Measurements from ENCODE around the gene ZFP14.
"Not testable (repeated sequence)": the region's sequence is repeated elsewhere in the genome, so short reads cannot be mapped to it uniquely, and the experiment has no call there.

The ZFP14 gene

DNA sequence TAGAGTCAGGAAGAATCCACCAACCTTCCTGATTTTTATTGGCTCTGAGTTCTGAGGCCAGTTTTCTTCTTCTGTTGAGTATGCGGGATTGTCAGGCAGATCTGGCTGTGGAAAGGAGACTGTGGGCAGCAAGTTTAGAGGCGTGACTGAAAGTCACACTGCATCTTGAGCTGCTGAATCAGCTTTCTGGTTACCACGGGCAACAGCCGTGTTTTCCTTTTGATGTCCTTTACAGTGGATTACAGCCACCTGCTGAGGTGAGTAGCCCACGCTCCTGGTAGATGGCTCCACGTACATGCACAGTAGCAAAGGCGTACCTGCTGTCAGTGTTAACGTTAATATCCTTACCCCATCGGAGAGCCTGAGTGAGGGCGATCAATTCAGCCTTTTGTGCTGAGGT is 52.4 kb downstream of the ZFP14 start:
- H3K27me3 ChIP-seq (ENCODE audit: insufficient read depth, low read length); H3K9ac ChIP-seq (ENCODE audit: low read depth, low read length); H3K4me1 ChIP-seq (ENCODE audit: insufficient read depth, low read length); H3K4me3 ChIP-seq (ENCODE audit: low read length); H3K27ac ChIP-seq (ENCODE audit: low read length): not testable (repeated sequence)
- Histone ChIP-seq H3K36me3 (ENCODE audit: insufficient read depth, low read depth, low read length) (peaks cover 70% of the 10 kb centered on the region), H3K9me3 (ENCODE audit: insufficient read depth, low read depth, low read length) (peaks cover 51% of the 10 kb centered on the region)

DNA sequence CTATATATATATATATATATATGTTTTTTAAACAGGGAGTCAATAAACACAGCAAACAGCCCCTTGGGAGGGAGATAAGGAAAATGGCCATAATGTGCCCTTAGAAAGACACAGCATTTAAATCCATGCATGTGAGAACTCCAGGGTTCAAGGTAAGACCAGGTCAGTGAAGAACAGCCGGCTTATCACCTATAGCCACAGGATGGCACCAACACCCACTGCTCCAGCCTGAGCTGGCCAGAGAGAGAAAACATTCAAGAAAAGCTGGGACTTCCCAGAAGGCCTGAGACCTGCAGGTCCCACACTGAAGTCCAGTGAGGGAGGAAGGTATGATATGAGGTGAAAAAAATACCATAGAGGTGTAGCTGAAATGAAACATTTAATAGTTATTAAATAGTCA is 63.8 kb downstream of the ZFP14 start:
- not testable (repeated sequence) for H3K9me3 ChIP-seq (ENCODE audit: insufficient read depth, low read depth, low read length); H3K4me3 ChIP-seq (ENCODE audit: low read length)

GRCh38 chr19:36314053-36314452 is 64.9 kb downstream of the ZFP14 start:
- H3K4me1 ChIP-seq (ENCODE audit: insufficient read depth, low read length); H3K27me3 ChIP-seq (ENCODE audit: insufficient read depth, low read length); H3K36me3 ChIP-seq (ENCODE audit: insufficient read depth, low read depth, low read length); H3K4me3 ChIP-seq (ENCODE audit: low read length); H3K9me3 ChIP-seq (ENCODE audit: insufficient read depth, low read depth, low read length); H3K27ac ChIP-seq (ENCODE audit: low read length); H3K9ac ChIP-seq (ENCODE audit: low read depth, low read length): not testable (repeated sequence)

More for the DNA sequence above, 63.8 kb downstream of the ZFP14 start:
- not testable (repeated sequence) for H3K36me3 ChIP-seq (ENCODE audit: insufficient read depth, low read depth, low read length); H3K27me3 ChIP-seq (ENCODE audit: insufficient read depth, low read length); H3K4me1 ChIP-seq (ENCODE audit: insufficient read depth, low read length); H3K9ac ChIP-seq (ENCODE audit: low read depth, low read length); H3K27ac ChIP-seq (ENCODE audit: low read length)

GRCh38 chr19:36311098-36311760 is 67.8 kb downstream of the ZFP14 start:
- not testable (repeated sequence) for H3K27ac ChIP-seq (ENCODE audit: low read length)

DNA sequence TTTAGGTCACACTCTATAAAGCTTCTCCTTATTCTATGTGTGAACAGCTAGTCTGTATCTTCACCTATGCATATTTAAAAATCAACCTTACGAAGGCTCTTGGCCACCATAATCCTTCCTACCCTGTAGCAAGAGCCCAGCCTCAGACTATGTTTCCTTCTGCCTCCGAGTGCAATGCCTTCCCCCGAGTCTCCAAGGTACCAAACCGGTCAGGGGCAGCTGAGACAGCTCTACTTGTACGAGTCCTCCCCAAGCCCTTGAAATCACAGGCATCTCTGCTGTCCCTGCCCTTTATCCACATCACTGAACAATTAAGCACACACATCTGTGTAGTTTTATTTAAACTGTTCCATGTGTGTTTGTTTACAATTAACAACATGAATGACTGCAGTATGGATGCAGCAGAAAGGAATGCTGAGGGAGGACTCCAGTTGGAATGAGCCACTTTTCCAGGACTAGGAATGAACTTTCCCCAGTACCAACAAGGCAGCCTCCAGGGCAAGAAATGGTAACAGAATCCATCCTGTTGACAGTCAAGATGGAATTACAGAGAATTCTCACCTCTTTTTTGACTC is 68.5 kb downstream of the ZFP14 start:
- H3K4me1 ChIP-seq (ENCODE audit: insufficient read depth, low read length); H3K9ac ChIP-seq (ENCODE audit: low read depth, low read length); H3K4me3 ChIP-seq (ENCODE audit: low read length); H3K36me3 ChIP-seq (ENCODE audit: insufficient read depth, low read depth, low read length); H3K27ac ChIP-seq (ENCODE audit: low read length); H3K9me3 ChIP-seq (ENCODE audit: insufficient read depth, low read depth, low read length); H3K27me3 ChIP-seq (ENCODE audit: insufficient read depth, low read length): not testable (repeated sequence)

More at GRCh38 chr19:36311098-36311760, 67.8 kb downstream of the ZFP14 start:
- H3K36me3 ChIP-seq (ENCODE audit: insufficient read depth, low read depth, low read length); H3K4me3 ChIP-seq (ENCODE audit: low read length); H3K9ac ChIP-seq (ENCODE audit: low read depth, low read length); H3K4me1 ChIP-seq (ENCODE audit: insufficient read depth, low read length); H3K27me3 ChIP-seq (ENCODE audit: insufficient read depth, low read length); H3K9me3 ChIP-seq (ENCODE audit: insufficient read depth, low read depth, low read length): not testable (repeated sequence)

DNA sequence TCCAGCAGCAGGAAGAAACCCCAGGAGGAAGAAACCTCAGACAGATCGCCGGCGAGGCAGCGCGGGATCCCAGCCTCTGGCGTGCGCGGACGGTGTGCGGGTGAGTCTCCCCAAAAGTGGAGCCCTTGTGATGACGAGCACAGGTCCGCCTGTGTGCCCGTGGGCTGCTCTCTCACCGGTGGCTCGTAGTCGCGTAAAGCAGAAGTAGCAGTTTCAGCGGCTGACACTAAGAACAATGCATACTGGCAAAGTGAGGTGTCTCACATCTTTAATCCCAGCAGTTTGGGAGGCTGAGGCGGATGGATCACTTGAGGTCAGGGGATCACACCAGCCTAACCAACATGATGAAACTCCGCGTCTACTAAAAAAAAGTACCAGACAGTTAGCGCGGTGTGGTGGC is 69.2 kb downstream of the ZFP14 start:
- not testable (repeated sequence) for H3K36me3 ChIP-seq (ENCODE audit: insufficient read depth, low read depth, low read length); H3K27me3 ChIP-seq (ENCODE audit: insufficient read depth, low read length); H3K4me1 ChIP-seq (ENCODE audit: insufficient read depth, low read length); H3K4me3 ChIP-seq (ENCODE audit: low read length); H3K27ac ChIP-seq (ENCODE audit: low read length); H3K9ac ChIP-seq (ENCODE audit: low read depth, low read length); H3K9me3 ChIP-seq (ENCODE audit: insufficient read depth, low read depth, low read length)

DNA sequence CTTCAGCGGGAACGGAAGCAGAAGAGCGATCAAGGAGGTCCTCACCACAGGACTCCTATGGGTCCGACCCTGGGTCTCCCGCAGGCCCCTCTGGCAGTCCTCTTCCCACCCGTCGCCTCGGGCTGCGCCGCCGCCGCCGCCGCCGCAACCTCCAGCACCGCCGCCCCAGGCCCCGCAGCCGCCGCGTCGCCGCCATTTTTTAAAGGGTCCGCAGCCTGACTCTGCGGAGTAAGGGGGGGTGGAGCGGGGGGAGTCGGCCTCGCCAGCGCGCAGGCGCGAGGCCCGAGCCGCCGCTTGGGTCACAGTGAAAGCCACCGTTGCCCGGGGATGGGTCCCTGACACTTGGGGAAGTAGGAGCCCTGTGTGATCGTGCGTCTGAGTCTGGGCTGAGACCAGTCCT is 69.7 kb downstream of the ZFP14 start:
- H3K9me3 ChIP-seq (ENCODE audit: insufficient read depth, low read depth, low read length); H3K36me3 ChIP-seq (ENCODE audit: insufficient read depth, low read depth, low read length); H3K4me3 ChIP-seq (ENCODE audit: low read length); H3K9ac ChIP-seq (ENCODE audit: low read depth, low read length); H3K27ac ChIP-seq (ENCODE audit: low read length); H3K4me1 ChIP-seq (ENCODE audit: insufficient read depth, low read length); H3K27me3 ChIP-seq (ENCODE audit: insufficient read depth, low read length): not testable (repeated sequence)

- not testable (repeated sequence) for H3K9me3 ChIP-seq (ENCODE audit: insufficient read depth, low read depth, low read length); H3K36me3 ChIP-seq (ENCODE audit: insufficient read depth, low read depth, low read length); H3K9ac ChIP-seq (ENCODE audit: low read depth, low read length); H3K27me3 ChIP-seq (ENCODE audit: insufficient read depth, low read length); H3K4me3 ChIP-seq (ENCODE audit: low read length); H3K4me1 ChIP-seq (ENCODE audit: insufficient read depth, low read length); H3K27ac ChIP-seq (ENCODE audit: low read length)
These were observed 86.7 kb downstream of the ZFP14 start for GRCh38 chr19:36292317-36292716.
